ENCODE results near the gene PPP2R5D.

The PPP2R5D gene

DNA sequence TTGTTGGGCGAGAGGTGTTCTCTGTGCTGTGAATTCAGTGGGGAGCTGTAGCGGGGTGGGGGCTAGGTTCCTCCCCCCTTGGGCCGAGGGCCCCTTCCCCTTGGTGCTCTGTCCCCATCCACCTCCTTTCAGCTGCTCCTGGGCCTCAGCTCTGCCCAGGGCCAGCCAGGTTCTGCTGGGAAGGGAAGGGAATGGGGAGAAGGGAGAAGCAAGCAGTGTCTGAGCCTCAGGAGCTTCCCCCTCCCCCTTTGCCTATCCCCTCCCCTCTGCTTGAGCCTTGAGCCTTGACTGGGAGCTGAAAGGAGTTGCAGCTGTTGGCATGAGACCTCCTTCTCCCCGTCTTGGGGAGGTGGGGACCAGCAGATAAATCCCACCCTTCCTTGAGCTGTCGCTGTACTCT is 36.5 kb downstream of the PPP2R5D start:
- TF ChIP-seq ZBTB7A (IDR thresholded peaks at IDR 0.05; ENCODE audit: low read depth), result peak; percentile 21; the same call in 1 of the 2 replicates
- no peak for TF ChIP-seq YY1 (IDR thresholded peaks at IDR 0.05; ENCODE audit: low read depth)
- no peak for TF ChIP-seq TCF12 (IDR thresholded peaks at IDR 0.05; ENCODE audit: low read depth)

DNA sequence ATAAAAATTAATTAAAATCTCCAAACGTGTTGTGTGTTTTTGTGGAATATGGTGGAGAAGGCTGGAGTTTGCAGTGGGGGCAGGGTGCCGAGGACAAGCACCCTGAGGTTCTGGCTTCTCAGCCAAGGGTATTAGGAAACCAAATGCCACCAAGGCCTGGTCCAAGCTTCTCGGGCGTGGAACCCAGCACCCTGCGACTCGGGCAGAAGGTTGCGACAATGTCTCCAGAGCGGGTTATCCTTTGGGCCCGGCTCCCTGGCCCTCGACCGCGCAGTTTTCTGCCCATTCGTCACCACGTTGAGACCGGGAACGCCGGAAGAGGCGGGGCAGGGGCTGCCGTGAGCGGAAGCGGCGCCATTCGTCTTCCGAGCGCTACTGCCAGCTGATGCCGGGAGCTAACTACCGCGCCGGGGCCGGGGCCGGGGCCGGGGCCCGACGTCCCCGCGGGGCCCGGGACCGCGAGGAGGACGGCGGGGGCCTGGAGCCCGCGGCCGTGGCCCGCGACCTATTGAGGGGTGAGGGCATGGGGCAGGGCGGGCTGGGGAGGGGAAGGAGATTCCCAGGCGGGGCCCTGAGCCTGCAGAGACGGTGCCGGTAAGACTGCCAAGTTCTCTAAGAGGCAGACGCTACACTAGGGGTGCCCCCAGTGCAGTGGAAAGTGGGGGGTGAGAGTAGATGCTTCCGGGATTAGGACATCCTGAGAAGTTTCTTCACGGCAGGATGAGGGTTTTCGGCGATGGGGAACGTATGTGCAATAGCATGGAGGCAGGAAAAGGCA is 37.1 kb downstream of the PPP2R5D start, which contains the start of gene RRP36:
Gene RRP36 (plus strand): TSS at position 354 of the 778 bp plus-strand sequence. CDS start 32 bp downstream, at position 386.
- TF ChIP-seq CEBPB (IDR thresholded peaks at IDR 0.05) (peak; percentile 5; the same call in 1 of the 2 replicates), EP300 (IDR thresholded peaks at IDR 0.05; ENCODE audit: borderline replicate concordance) (no peak), CREB1 (IDR thresholded peaks at IDR 0.05; ENCODE audit: low read depth) (0 out of 2 replicates have a peak, but pooled peaks have one; percentile 30), TEAD4 (IDR thresholded peaks at IDR 0.05) (no peak), TCF12 (IDR thresholded peaks at IDR 0.05; ENCODE audit: low read depth) (no peak; the same call in 1 of the 2 replicates), FOXM1 (IDR thresholded peaks at IDR 0.05; ENCODE audit: borderline replicate concordance, low read depth) (no peak), YY1 (IDR thresholded peaks at IDR 0.05; ENCODE audit: low read depth) (peak; percentile 90), RAD21 (IDR thresholded peaks at IDR 0.05; ENCODE audit: low read depth) (no peak), TAF1 (IDR thresholded peaks at IDR 0.05; ENCODE audit: low read depth) (peak; percentile 85), NFIC (IDR thresholded peaks at IDR 0.05) (no peak), EGR1 (IDR thresholded peaks at IDR 0.05) (no peak), ZBTB7A (IDR thresholded peaks at IDR 0.05; ENCODE audit: low read depth) (no peak)
- TF ChIP-seq, protein P1, sequence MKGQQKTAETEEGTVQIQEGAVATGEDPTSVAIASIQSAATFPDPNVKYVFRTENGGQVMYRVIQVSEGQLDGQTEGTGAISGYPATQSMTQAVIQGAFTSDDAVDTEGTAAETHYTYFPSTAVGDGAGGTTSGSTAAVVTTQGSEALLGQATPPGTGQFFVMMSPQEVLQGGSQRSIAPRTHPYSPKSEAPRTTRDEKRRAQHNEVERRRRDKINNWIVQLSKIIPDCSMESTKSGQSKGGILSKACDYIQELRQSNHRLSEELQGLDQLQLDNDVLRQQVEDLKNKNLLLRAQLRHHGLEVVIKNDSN (IDR thresholded peaks at IDR 0.05), result no peak
- TF ChIP-seq, protein P2, sequence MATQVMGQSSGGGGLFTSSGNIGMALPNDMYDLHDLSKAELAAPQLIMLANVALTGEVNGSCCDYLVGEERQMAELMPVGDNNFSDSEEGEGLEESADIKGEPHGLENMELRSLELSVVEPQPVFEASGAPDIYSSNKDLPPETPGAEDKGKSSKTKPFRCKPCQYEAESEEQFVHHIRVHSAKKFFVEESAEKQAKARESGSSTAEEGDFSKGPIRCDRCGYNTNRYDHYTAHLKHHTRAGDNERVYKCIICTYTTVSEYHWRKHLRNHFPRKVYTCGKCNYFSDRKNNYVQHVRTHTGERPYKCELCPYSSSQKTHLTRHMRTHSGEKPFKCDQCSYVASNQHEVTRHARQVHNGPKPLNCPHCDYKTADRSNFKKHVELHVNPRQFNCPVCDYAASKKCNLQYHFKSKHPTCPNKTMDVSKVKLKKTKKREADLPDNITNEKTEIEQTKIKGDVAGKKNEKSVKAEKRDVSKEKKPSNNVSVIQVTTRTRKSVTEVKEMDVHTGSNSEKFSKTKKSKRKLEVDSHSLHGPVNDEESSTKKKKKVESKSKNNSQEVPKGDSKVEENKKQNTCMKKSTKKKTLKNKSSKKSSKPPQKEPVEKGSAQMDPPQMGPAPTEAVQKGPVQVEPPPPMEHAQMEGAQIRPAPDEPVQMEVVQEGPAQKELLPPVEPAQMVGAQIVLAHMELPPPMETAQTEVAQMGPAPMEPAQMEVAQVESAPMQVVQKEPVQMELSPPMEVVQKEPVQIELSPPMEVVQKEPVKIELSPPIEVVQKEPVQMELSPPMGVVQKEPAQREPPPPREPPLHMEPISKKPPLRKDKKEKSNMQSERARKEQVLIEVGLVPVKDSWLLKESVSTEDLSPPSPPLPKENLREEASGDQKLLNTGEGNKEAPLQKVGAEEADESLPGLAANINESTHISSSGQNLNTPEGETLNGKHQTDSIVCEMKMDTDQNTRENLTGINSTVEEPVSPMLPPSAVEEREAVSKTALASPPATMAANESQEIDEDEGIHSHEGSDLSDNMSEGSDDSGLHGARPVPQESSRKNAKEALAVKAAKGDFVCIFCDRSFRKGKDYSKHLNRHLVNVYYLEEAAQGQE (IDR thresholded peaks at IDR 0.05; ENCODE audit: low read depth), result no peak
- TF ChIP-seq, protein P3, sequence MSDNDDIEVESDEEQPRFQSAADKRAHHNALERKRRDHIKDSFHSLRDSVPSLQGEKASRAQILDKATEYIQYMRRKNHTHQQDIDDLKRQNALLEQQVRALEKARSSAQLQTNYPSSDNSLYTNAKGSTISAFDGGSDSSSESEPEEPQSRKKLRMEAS (IDR thresholded peaks at IDR 0.05), result peak; percentile 81

DNA sequence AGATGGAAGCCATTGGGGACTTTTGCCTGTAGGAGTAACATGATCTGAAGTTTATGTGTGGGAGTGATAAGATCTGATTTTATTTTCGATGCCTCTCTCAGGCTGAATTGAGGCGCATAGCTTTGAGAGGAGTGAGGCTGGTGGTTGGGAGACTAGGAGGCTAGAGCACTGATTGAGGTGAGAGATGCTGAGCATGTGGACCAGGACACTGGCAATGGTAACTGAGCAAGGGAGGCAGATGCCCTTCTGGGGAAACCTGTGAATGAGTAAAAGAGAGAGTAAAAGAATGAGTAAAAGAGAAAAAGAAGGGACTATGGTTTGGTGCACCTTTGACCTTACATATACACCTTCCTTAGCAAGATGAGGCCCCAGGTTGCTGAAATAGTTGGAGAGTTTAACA is 40.1 kb downstream of the PPP2R5D start:
- TF ChIP-seq, protein P2 (IDR thresholded peaks at IDR 0.05; ENCODE audit: low read depth), result no peak
- TF ChIP-seq EP300 (IDR thresholded peaks at IDR 0.05; ENCODE audit: borderline replicate concordance), result no peak
- no peak for TF ChIP-seq TEAD4 (IDR thresholded peaks at IDR 0.05)
- no peak for TF ChIP-seq RAD21 (IDR thresholded peaks at IDR 0.05; ENCODE audit: low read depth)
- no peak for TF ChIP-seq NFIC (IDR thresholded peaks at IDR 0.05)
- TF ChIP-seq EGR1 (IDR thresholded peaks at IDR 0.05), result no peak
- no peak for TF ChIP-seq YY1 (IDR thresholded peaks at IDR 0.05; ENCODE audit: low read depth)
- no peak for TF ChIP-seq ZBTB7A (IDR thresholded peaks at IDR 0.05; ENCODE audit: low read depth)
- TF ChIP-seq CEBPB (IDR thresholded peaks at IDR 0.05), result no peak

DNA sequence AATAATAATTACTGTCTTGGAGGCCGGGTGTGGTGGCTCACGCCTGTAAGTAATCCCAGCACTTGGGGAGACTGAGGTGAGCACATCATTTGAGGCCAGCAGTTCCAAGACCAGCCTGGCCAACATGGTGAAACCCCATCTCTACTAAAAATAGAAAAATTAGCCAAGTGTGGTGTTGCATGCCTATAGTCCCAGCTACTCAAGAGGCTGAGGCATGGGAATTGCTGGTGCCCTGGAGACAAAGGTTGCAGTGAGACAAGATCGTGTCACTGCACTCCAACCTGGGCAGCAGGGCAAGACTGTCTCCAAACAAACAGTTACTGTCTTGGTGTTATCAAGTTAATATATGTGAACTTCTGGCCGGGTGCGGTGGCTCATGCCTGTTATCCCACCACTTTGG is 42.0 kb downstream of the PPP2R5D start:
- TF ChIP-seq ZBTB7A (IDR thresholded peaks at IDR 0.05; ENCODE audit: low read depth) (no peak), EP300 (IDR thresholded peaks at IDR 0.05; ENCODE audit: borderline replicate concordance) (no peak), TEAD4 (IDR thresholded peaks at IDR 0.05) (no peak), RAD21 (IDR thresholded peaks at IDR 0.05; ENCODE audit: low read depth) (no peak), EGR1 (IDR thresholded peaks at IDR 0.05) (no peak), YY1 (IDR thresholded peaks at IDR 0.05; ENCODE audit: low read depth) (no peak), FOXM1 (IDR thresholded peaks at IDR 0.05; ENCODE audit: borderline replicate concordance, low read depth) (no peak), NFIC (IDR thresholded peaks at IDR 0.05) (no peak), CREB1 (IDR thresholded peaks at IDR 0.05; ENCODE audit: low read depth) (no peak), CEBPB (IDR thresholded peaks at IDR 0.05) (no peak), TCF12 (IDR thresholded peaks at IDR 0.05; ENCODE audit: low read depth) (no peak), TAF1 (IDR thresholded peaks at IDR 0.05; ENCODE audit: low read depth) (no peak)
- TF ChIP-seq, protein P2 (IDR thresholded peaks at IDR 0.05; ENCODE audit: low read depth), result no peak
- TF ChIP-seq, protein P3 (IDR thresholded peaks at IDR 0.05), result no peak
- TF ChIP-seq, protein P1 (IDR thresholded peaks at IDR 0.05), result no peak
